Cardiac fibroblast (primary cell): ENCODE results near the gene MC1R.

ENCODE experiments used
- DNase-seq, 2 donors: peaks; one replicate each; pipeline versions ENCODE4 v3.0.0 to v3.0.0-alpha.2; 2010; ENCODE audit warnings: low read depth in 2 of 2
- H3K4me3 ChIP-seq, 2 donors: replicated peaks in 1 of 2; 1 replicate in 1 of 2; 2 replicates in 1 of 2; pipeline ENCODE4 v1.5.1; 2011; ENCODE audit warnings: low read depth in 2 of 2, low read length in 2 of 2, mild to moderate bottlenecking in 2 of 2, moderate library complexity in 1 of 2
- CTCF ChIP-seq: IDR thresholded peaks from one replicate; pipeline ENCODE4 v1.5.1; 2011; ENCODE audit warnings: low read depth, mild to moderate bottlenecking, low read length, inconsistent platforms

The MC1R gene

GRCh38 chr16:89880477-89881367 is 37.9 kb upstream of the MC1R start:
- no peak overlapping the region for H3K4me3 ChIP-seq
- no peak for TF ChIP-seq CTCF
- DNase-seq = no peak

GRCh38 chr16:89881368-89881730 is 37.3 kb upstream of the MC1R start:
- no peak for DNase-seq
- no peak for TF ChIP-seq CTCF
- H3K4me3 ChIP-seq = no peak overlapping the region

- TF ChIP-seq CTCF = no peak
- no peak for DNase-seq
- no peak overlapping the region for H3K4me3 ChIP-seq
Observed at GRCh38 chr16:89883346-89884040, 35.2 kb upstream of the MC1R start.

- no peak for TF ChIP-seq CTCF
- H3K4me3 ChIP-seq = no peak overlapping the region
- no peak for DNase-seq
Observed at GRCh38 chr16:89884041-89884421, 34.6 kb upstream of the MC1R start.

GRCh38 chr16:89887243-89887642 is 31.4 kb upstream of the MC1R start:
- TF ChIP-seq CTCF = no peak
- H3K4me3 ChIP-seq = no peak overlapping the region
- DNase-seq = no peak

GRCh38 chr16:89890200-89890599 is 28.5 kb upstream of the MC1R start:
- H3K4me3 ChIP-seq = no peak overlapping the region
- DNase-seq = no peak
- TF ChIP-seq CTCF = no peak
